ELF-1 (cell line): ENCODE results near the gene MYL3.
"Not testable (repeated sequence)": the region's sequence is repeated elsewhere in the genome, so short reads cannot be mapped to it uniquely, and the experiment has no call there.

ENCODE experiments used
- DNase-seq: peaks from one replicate; pipeline ENCODE4 v3.0.0-alpha.2; 2016; ENCODE audit warnings: low read depth, low spot score

The MYL3 gene

GRCh38 chr3:46830801-46831200 is 32.4 kb downstream of the MYL3 start:
- no peak for DNase-seq

GRCh38 chr3:46829699-46830208 is 33.5 kb downstream of the MYL3 start:
- no peak for DNase-seq

- no peak for DNase-seq
These were observed 37.8 kb downstream of the MYL3 start for GRCh38 chr3:46825450-46825849.

GRCh38 chr3:46824211-46824970 is 38.9 kb downstream of the MYL3 start:
- no peak for DNase-seq

GRCh38 chr3:46823314-46823713 is 39.9 kb downstream of the MYL3 start:
- not testable (repeated sequence) for DNase-seq

- DNase-seq, result no peak
These were observed 41.7 kb downstream of the MYL3 start for GRCh38 chr3:46821553-46821952.

- DNase-seq, result no peak
These were observed 42.4 kb downstream of the MYL3 start for GRCh38 chr3:46820852-46821251.

- peak; percentile 83 for DNase-seq
These were observed 50.9 kb downstream of the MYL3 start for GRCh38 chr3:46812237-46812791.

GRCh38 chr3:46811615-46812236 is 51.5 kb downstream of the MYL3 start:
- peak; percentile 89 for DNase-seq

- not testable (repeated sequence) for DNase-seq
These were observed 54.5 kb downstream of the MYL3 start for GRCh38 chr3:46808766-46809165.
